Kidney (tissue), 14 donors: ENCODE measurements around the gene PCSK2. TPM values are rescaled to one million over a fixed set of nuclear protein-coding genes. Genes with fewer than 3 reads are reported as not detected.
A peak's percentile ranks its signal among the peaks of the same experiment; 100 is the strongest.

Source experiments
- DNase-seq, 5 donors: peaks; one replicate each; pipeline ENCODE4 v3.0.0-alpha.2; 2013 to 2020
- FAIRE-seq: peaks from 2 replicates; lab custom pipeline; 2012; peaks lifted over from hg19 to GRCh38; lab: Jason Lieb, UNC
- H3K27ac ChIP-seq, 2 donors: one replicate each; pipeline ENCODE4 v1.7.0; 2013; ENCODE audit warnings: low read depth in 2 of 2, low read length in 2 of 2, inconsistent platforms in 1 of 2
- H3K27me3 ChIP-seq: one replicate; pipeline ENCODE4 v1.7.1; 2013; ENCODE audit warnings: low read length, inconsistent platforms; ENCODE audit not compliant: control insufficient read depth, insufficient read depth
- H3K36me3 ChIP-seq, 3 donors: one replicate each; pipeline versions ENCODE4 v1.7.0 to v1.7.1; 2013; ENCODE audit warnings: low read length in 3 of 3, control low read depth in 1 of 3, inconsistent platforms in 1 of 3; ENCODE audit not compliant: insufficient read depth in 3 of 3, control insufficient read depth in 2 of 3
- H3K4me1 ChIP-seq, 3 donors: one replicate each; pipeline versions ENCODE4 v1.7.0 to v1.7.1; 2013; ENCODE audit warnings: low read length in 3 of 3, inconsistent platforms in 1 of 3, low read depth in 1 of 3; ENCODE audit not compliant: control insufficient read depth in 2 of 3, insufficient read depth in 2 of 3
- H3K4me3 ChIP-seq, 3 donors: one replicate each; pipeline versions ENCODE4 v1.7.0 to v1.8.1; 2013; ENCODE audit warnings: low read length in 3 of 3, control low read depth in 1 of 3, inconsistent platforms in 1 of 3
- H3K9ac ChIP-seq, 3 donors: one replicate each; pipeline versions ENCODE4 v1.7.0 to v1.7.1; 2013; ENCODE audit warnings: low read length in 3 of 3, control low read depth in 1 of 3, inconsistent platforms in 1 of 3
- H3K9me3 ChIP-seq, 3 donors: one replicate each; pipeline versions ENCODE4 v1.7.0 to v1.7.1; 2013; ENCODE audit warnings: low read length in 3 of 3, control low read depth in 1 of 3, inconsistent platforms in 1 of 3; ENCODE audit not compliant: control insufficient read depth in 2 of 3, insufficient read depth in 1 of 3
- CTCF ChIP-seq: IDR thresholded peaks from 3 replicates; pipeline ENCODE4 v1.5.1; 2012; ENCODE audit warnings: mild to moderate bottlenecking, moderate library complexity, borderline replicate concordance; ENCODE audit not compliant: insufficient read depth; ENCODE audit errors: extremely low read depth
- intact Hi-C: fragments of 100-400 bp; cut with DNase I; formaldehyde crosslinking; loops from one replicate; pipeline ENCODE4 v1.11.1; 2022
- polyA plus RNA-seq: library from polyadenylated mRNA; stranded (reverse); fragments of 350-450 nt; fragmentation: Illumina TruSeq; extraction: RNeasy Lipid Tissue Mini Kit (QIAGEN cat#74804); gene quantifications from one replicate; pipeline ENCODE4 v1.2.3, GENCODE V29; 2014; ENCODE audit warnings: low read depth, low replicate concordance; ENCODE audit not compliant: insufficient read depth
- total RNA-seq: library from RNA; stranded (reverse); fragmentation: NEBNext Ultra II Directional; extraction: Animal tissue kit (Norgen Biotek cat#: 25700); gene quantifications from one replicate; pipeline ENCODE4 v1.2.1, GENCODE V29; 2021
- donor health status: control.
- donor health status: control.
- donor health status: control.
- donor health status: control.
- donor health status: control.
- donor health status: DM: yes; HTN: yes; CAD: no.
- donor health status: Normal renal cell carcinoma (clear cell type).

Gene PCSK2
- total and polyA plus RNA-seq, 2 donors from 2014 or later = 0.22 to 0.54 TPM

GRCh38 chr20:17380801-17381200 lies 154.0 kb downstream of the PCSK2 start:
- H3K4me1 ChIP-seq = no peaks in the 10 kb centered on the region
- no peaks in the 10 kb centered on the region for H3K36me3 ChIP-seq
- H3K27ac ChIP-seq = no peak overlapping the region
- no peaks in the 10 kb centered on the region for H3K9me3 ChIP-seq
- TF ChIP-seq CTCF = no peak
- no peak overlapping the region for H3K9ac ChIP-seq
- FAIRE-seq (no peak), DNase-seq (peak in 1 of 5 donors; percentile 13)
- H3K27me3 ChIP-seq = no peaks in the 10 kb centered on the region
- intact Hi-C loops = no loop called here
- H3K4me3 ChIP-seq = no peak overlapping the region

- H3K36me3 ChIP-seq = no peaks in the 10 kb centered on the region
- H3K4me3 ChIP-seq = no peak overlapping the region
- no peaks in the 10 kb centered on the region for H3K9me3 ChIP-seq
- H3K27me3 ChIP-seq = no peaks in the 10 kb centered on the region
- TF ChIP-seq CTCF = no peak
- no peak for FAIRE-seq
- no peak for DNase-seq
- H3K27ac ChIP-seq = no peak overlapping the region
- no peak overlapping the region for H3K9ac ChIP-seq
- intact Hi-C loops = no loop called here
- no peaks in the 10 kb centered on the region for H3K4me1 ChIP-seq
Observed at GRCh38 chr20:17381724-17382123, 154.9 kb downstream of the PCSK2 start.

- H3K9ac ChIP-seq = no peak overlapping the region
- H3K9me3 ChIP-seq = no peaks in the 10 kb centered on the region
- no peak for TF ChIP-seq CTCF
- H3K36me3 ChIP-seq = no peaks in the 10 kb centered on the region
- no peak for DNase-seq
- H3K4me1 ChIP-seq = no peaks in the 10 kb centered on the region
- H3K27me3 ChIP-seq = no peaks in the 10 kb centered on the region
- H3K27ac ChIP-seq = no peak overlapping the region
- intact Hi-C loops = no loop called here
- H3K4me3 ChIP-seq = no peak overlapping the region
- no peak for FAIRE-seq
Observed at GRCh38 chr20:17385798-17386197, 159.0 kb downstream of the PCSK2 start.

GRCh38 chr20:17390655-17391054 lies 163.8 kb downstream of the PCSK2 start:
- H3K27me3 ChIP-seq = no peaks in the 10 kb centered on the region
- no peak for TF ChIP-seq CTCF
- H3K36me3 ChIP-seq = no peaks in the 10 kb centered on the region
- intact Hi-C loops = no loop called here
- H3K4me3 ChIP-seq = no peak overlapping the region
- no peaks in the 10 kb centered on the region for H3K4me1 ChIP-seq
- FAIRE-seq = no peak
- H3K27ac ChIP-seq = no peak overlapping the region
- no peak for DNase-seq
- H3K9ac ChIP-seq = no peak overlapping the region
- no peaks in the 10 kb centered on the region for H3K9me3 ChIP-seq
